GM19455 (cell line): ENCODE results near the gene PPP1R13B.

Source experiments
- ATAC-seq: cut with Tn5 transposase; IDR thresholded peaks from one replicate; pipeline ENCODE4 v1.9.1; 2021; ENCODE audit not compliant: unreplicated experiment

Gene PPP1R13B

DNA sequence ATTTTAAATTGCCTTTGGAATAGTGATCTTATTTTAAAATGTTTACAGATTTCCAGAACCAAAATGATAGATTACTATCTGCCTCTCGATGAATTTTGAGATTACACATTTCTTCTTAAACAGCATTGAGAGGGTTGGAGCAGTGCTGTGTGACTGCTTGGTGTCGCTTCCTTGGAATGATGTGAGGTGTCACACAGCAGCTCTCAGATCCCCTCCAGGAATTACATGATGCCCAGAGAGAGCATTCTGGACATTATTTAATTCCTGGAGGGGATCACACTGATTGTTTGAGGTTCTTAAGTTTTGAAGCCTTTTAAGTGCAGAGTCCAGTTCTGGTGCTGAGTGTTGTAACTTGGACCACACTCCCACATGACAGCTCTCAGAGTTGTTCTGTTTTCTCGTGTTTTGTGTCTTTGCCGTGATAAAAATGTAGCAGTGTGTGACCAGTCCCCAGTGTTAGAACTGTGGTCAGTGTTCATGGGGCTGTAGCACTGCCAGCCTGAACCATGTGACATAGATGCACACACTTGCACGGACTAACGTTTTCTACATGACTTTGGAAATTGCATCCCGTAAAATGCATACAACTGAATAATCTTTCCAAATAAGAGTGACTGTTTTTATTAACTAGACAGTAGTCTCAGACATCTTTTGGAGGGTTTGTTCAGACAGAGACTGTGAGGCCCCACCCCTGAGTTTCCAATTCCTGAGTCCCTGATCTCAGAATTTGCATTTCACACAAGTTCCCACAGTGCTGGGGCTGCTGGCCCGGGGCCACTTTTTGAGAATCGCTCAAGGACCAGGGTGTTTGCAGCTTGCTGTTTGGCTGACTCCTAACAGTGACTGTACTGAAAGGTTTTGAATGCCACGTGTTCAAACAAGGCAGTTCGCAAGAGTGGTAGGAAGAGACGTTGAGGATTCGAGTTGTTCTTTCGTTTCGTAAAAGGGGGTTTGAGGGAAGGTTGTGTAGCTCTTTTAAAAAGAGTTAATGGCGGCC lies 158.2 kb downstream of the PPP1R13B start:
- ATAC-seq, result no peak

GRCh38 chr14:103688441-103688840 lies 158.9 kb downstream of the PPP1R13B start:
- no peak for ATAC-seq

GRCh38 chr14:103687712-103688111 lies 159.7 kb downstream of the PPP1R13B start:
- ATAC-seq, result no peak

- no peak for ATAC-seq
These were observed 160.4 kb downstream of the PPP1R13B start for GRCh38 chr14:103686831-103687485.

DNA sequence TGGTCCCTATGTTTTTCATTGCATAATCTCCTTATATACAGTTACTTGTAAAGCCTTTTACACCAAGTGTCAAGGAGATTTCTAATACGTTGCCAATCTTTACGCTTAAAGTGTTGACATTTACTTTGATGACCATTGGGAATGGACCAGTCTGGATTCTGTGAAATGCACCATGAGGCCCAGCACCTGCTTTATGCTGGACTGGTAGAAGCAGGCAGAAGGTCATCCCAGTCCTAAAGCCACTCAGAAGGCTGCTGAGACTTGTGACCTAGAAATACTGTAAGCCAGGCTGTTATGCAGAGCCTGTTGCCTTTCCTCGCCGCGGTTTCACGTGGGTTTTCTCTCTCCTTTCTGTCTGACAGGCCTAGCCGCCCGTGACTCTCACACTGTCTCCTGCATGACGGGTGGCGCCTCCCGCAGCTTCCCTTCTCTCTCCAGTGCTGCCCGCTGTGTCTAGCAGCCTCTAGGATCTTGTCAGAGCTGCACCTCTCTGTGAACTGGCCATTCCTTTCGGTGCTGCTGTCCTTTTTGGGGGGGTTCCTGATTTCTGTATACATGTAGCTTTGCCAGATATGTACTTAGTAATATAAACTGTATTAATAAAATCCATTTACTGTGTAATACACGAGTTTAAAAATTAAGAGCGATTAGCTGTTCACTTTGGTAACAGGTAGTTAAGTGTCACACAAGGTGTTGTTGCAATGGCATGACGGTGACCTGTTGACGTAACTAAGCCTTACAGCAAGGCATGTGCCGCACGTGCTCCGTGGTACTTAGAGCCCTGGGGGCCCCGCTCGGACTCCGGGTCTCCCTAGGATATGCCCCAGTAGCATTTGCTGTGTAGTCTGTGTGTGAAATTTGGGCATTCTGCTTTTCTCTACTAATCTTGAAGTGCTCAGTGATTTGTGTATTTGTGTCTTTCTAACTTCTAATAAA lies 161.8 kb downstream of the PPP1R13B start:
- ATAC-seq, result no peak

DNA sequence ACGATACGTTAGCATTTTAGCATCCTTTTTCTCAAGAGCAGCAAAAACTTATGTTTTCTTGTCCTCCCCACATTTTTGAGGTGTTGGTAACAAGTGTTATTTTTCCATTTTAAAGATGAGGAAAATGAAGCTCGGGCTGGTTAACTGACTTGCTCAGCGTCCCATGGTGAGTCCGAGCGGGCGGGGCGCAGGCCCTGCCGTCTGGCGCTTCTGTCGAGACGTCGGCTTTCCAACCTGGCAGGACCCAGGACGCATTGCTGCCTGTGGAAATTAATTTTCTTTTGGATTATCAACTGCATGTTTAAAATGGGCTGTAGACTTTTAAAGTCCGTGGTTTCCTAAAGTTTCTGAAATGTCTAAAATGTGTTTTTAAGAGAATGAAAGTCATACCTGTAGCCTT lies 162.5 kb downstream of the PPP1R13B start:
- no peak for ATAC-seq

DNA sequence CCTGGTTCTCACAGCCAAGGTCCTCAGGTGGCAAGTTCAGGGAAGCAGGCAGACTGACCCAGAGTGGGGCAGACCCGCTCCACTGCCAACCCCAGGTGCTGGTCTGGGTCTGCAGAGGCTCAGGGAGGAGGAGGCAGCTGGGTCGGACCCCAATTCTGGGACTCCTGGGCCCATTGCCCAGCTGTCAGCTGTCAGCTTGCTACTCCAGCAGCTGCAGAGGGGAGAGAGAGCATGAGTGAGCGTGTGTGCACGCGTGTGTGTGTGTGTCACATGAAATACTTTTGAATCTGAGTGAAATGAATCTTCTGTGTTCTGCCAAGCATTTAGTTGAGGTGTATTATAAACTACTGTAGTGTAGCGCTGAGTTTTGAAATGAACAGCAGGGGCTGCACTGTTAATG lies 162.9 kb downstream of the PPP1R13B start:
- ATAC-seq, result no peak
